OCI-LY7 (cell line): ENCODE results near the gene MARCHF9. TPM values are rescaled to one million over a fixed set of nuclear protein-coding genes. Genes with fewer than 3 reads are reported as not detected.

Experiments
- BruUV-seq: library from RNA; stranded (reverse); fragments of 400-500 nt; replicated peaks from 2 replicates; lab custom pipeline; 2021; lab: Mats Ljungman, UMichigan
- CTCF ChIA-PET: fragments of 300-600 bp; sonication (Branson Sonifier 250); formaldehyde crosslinking; loops from one replicate; lab custom pipeline; 2022; ENCODE audit warnings: antibody characterized with exemption; ENCODE audit not compliant: unreplicated experiment; lab: Charles Lee
- POLR2A ChIA-PET: fragments of 300-600 bp; sonication (Branson Sonifier 250); formaldehyde crosslinking; loops from one replicate; lab custom pipeline; 2022; ENCODE audit warnings: antibody characterized with exemption; lab: Charles Lee
- DNase-seq: peaks from one replicate; pipeline ENCODE4 v3.0.0-alpha.2; 2015; ENCODE audit warnings: low spot score
- H2AFZ ChIP-seq: fragments of 200-600 bp; sonication (generic), shearing (Covaris generic); 2 replicates; pipeline ENCODE4 v1.6.1; 2014; ENCODE audit warnings: mild to moderate bottlenecking, antibody characterized with exemption, low read length, moderate library complexity
- H3K27ac ChIP-seq: fragments of 200-600 bp; sonication (generic); 2 replicates; pipeline ENCODE4 v1.5.1; 2014; ENCODE audit warnings: mixed run types, low read depth, mild to moderate bottlenecking, moderate library complexity, low read length, inconsistent platforms; ENCODE audit not compliant: poor library complexity, severe bottlenecking
- H3K36me3 ChIP-seq: fragments of 200-600 bp; sonication (generic); 2 replicates; pipeline ENCODE4 v1.6.1; 2014; ENCODE audit warnings: mild to moderate bottlenecking, antibody characterized with exemption, low read length, moderate library complexity, mixed read lengths; ENCODE audit not compliant: insufficient read depth
- H3K4me1 ChIP-seq: fragments of 200-600 bp; sonication (generic); 2 replicates; pipeline ENCODE4 v1.5.1; 2014; ENCODE audit warnings: mild to moderate bottlenecking, low read length; ENCODE audit not compliant: insufficient read depth, poor library complexity, severe bottlenecking
- H3K4me2 ChIP-seq: fragments of 200-600 bp; sonication (generic); 2 replicates; pipeline ENCODE4 v1.6.1; 2014; ENCODE audit warnings: mild to moderate bottlenecking, low read length
- H3K4me3 ChIP-seq: fragments of 200-600 bp; sonication (generic); 2 replicates; pipeline ENCODE4 v1.5.1; 2014; ENCODE audit warnings: mild to moderate bottlenecking, low read depth, low read length; ENCODE audit not compliant: poor library complexity, severe bottlenecking
- H3K79me2 ChIP-seq: fragments of 200-600 bp; sonication (generic); 2 replicates; pipeline ENCODE4 v1.6.1; 2016; ENCODE audit warnings: low read depth, mild to moderate bottlenecking, low read length, moderate library complexity, mixed read lengths; ENCODE audit not compliant: insufficient read depth
- H3K9me2 ChIP-seq: fragments of 200-600 bp; sonication (generic); 2 replicates; pipeline ENCODE4 v1.6.1; 2016; ENCODE audit warnings: mild to moderate bottlenecking, low read length, mixed read lengths; ENCODE audit not compliant: insufficient read depth
- H3K9me3 ChIP-seq: fragments of 200-600 bp; sonication (generic); 2 replicates; pipeline ENCODE4 v1.6.1; 2014; ENCODE audit warnings: mild to moderate bottlenecking, mixed run types, low read length, mixed read lengths
- H4K20me1 ChIP-seq: fragments of 200-600 bp; sonication (generic); 2 replicates; pipeline ENCODE4 v1.6.1; 2014; ENCODE audit warnings: mild to moderate bottlenecking, antibody characterized with exemption, low read length, moderate library complexity, mixed read lengths; ENCODE audit not compliant: insufficient read depth
- CTCF ChIP-seq: fragments of 200-600 bp; sonication (generic); conservative IDR thresholded peaks from 2 replicates; pipeline ENCODE4 v1.5.1; 2014; ENCODE audit warnings: mild to moderate bottlenecking, antibody characterized with exemption, low read length, moderate library complexity, mixed read lengths
- EZH2phosphoT487 ChIP-seq: fragments of 200-600 bp; sonication (generic); IDR thresholded peaks from 2 replicates; pipeline ENCODE4 v1.6.1; 2018; ENCODE audit warnings: low read depth, borderline replicate concordance, mild to moderate bottlenecking, mixed run types, antibody characterized with exemption, low read length, moderate library complexity, mixed read lengths
- intact Hi-C: fragments of 100-400 bp; cut with micrococcal nuclease; formaldehyde crosslinking; loops from one replicate; pipeline ENCODE4 v1.10.0; 2022; ENCODE audit not compliant: unreplicated experiment
- total RNA-seq, 2 experiments: library from RNA; depleted of rRNA in 1 of 2; stranded (reverse); fragments of >200 nt in 1 of 2; shearing (Covaris generic) in 1 of 2; gene quantifications; 2 replicates each; pipeline ENCODE4 v1.2.3, GENCODE V29; 2014 to 2022

Gene MARCHF9
- total RNA-seq, 2 experiments from 2014 or later: 29.3 to 46.2 TPM

GRCh38 chr12:57780284-57780897, 25.5 kb downstream of the MARCHF9 start:
- POLR2A ChIA-PET: interaction anchor here (0.6 kb wide), 1 partner anchor 151 kb away, joined by 4 read pairs; no protein-coding TSS in a partner anchor
- intact Hi-C loops: loop anchor here (5.0 kb wide), 1 partner anchor 127 kb away; no protein-coding TSS in a partner anchor
- H3K27ac ChIP-seq: no peak overlapping the region

GRCh38 chr12:57781244-57781643, 26.3 kb downstream of the MARCHF9 start:
- intact Hi-C loops: loop anchor here (5.0 kb wide), 1 partner anchor 126 kb away; no protein-coding TSS in a partner anchor
- Histone ChIP-seq H3K27ac (no peak overlapping the region), H3K79me2 (peaks cover 25% of the 10 kb centered on the region), H2AFZ (no peak overlapping the region), H3K9me2 (no peaks in the 10 kb centered on the region), H3K4me2 (no peak overlapping the region), H3K36me3 (peaks cover 20% of the 10 kb centered on the region), H3K4me3 (no peak overlapping the region), H3K4me1 (peaks cover 20% of the 10 kb centered on the region), H4K20me1 (no peaks in the 10 kb centered on the region), H3K9me3 (no peaks in the 10 kb centered on the region)
- CTCF ChIA-PET: no interaction called here
- TF ChIP-seq CTCF (no peak), EZH2phosphoT487 (no peak)
- POLR2A ChIA-PET: interaction anchor here (0.8 to 1.0 kb wide), 2 partner anchors 9 to 15 kb away, joined by 3 read pairs; partner anchors contain the start of genes EEF1AKMT3 and METTL1
- DNase-seq: no peak
- no TSS peak for BruUV-seq

More at GRCh38 chr12:57780284-57780897, 25.5 kb downstream of the MARCHF9 start:
- Histone ChIP-seq H4K20me1 (no peaks in the 10 kb centered on the region), H3K4me1 (peaks cover 26% of the 10 kb centered on the region), H3K4me2 (no peak overlapping the region), H3K9me2 (no peaks in the 10 kb centered on the region), H3K79me2 (peaks cover 24% of the 10 kb centered on the region), H3K9me3 (no peaks in the 10 kb centered on the region), H3K4me3 (no peak overlapping the region), H2AFZ (no peak overlapping the region), H3K36me3 (peaks cover 11% of the 10 kb centered on the region)
- CTCF ChIA-PET: interaction anchor here (1.0 kb wide), 1 partner anchor 24 kb away, joined by 5 read pairs; no protein-coding TSS in a partner anchor
- no peak for DNase-seq
- BruUV-seq: no TSS peak
- TF ChIP-seq EZH2phosphoT487: no peak
- TF ChIP-seq CTCF: no peak

DNA sequence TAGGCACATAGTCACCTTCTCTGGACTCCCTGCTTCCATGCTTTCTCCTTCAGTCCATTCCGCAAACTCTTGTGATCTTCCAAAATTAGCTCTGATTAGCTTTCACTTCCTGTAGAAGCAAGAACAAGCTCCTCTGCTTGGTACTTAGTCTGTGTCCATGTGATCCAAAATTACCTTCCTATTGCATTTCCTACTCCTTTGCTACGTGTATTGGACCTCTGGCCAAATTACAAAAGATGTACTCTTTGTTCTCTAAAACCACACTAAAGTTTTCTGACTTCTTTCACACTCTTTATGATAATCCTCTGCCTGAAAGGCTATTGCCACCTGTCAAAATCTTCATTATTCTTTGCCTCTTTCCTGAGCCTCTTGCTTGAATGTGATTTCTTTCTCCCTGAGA, 26.9 kb downstream of the MARCHF9 start:
- no TSS peak for BruUV-seq
- no peaks in the 10 kb centered on the region for H3K9me3 ChIP-seq
- no peak overlapping the region for H3K27ac ChIP-seq
- H3K9me2 ChIP-seq: no peaks in the 10 kb centered on the region
- H3K79me2 ChIP-seq: peaks cover 25% of the 10 kb centered on the region
- TF ChIP-seq CTCF (no peak), EZH2phosphoT487 (no peak)
- 0 out of 2 replicates have a peak overlapping the region, but pooled peaks have one; percentile 12 for H3K4me2 ChIP-seq
- ChIA-PET POLR2A (interaction anchor here (0.8 to 1.0 kb wide), 2 partner anchors 10 to 15 kb away, joined by 3 read pairs; partner anchors contain the start of genes EEF1AKMT3 and METTL1), CTCF (no interaction called here)
- H3K36me3 ChIP-seq: peaks cover 26% of the 10 kb centered on the region
- no peak overlapping the region for H3K4me3 ChIP-seq
- no peaks in the 10 kb centered on the region for H4K20me1 ChIP-seq
- H2AFZ ChIP-seq: peak overlapping the region; percentile 74; the same call in 1 of the 2 replicates
- DNase-seq: no peak
- H3K4me1 ChIP-seq: peaks cover 20% of the 10 kb centered on the region
- intact Hi-C loops: loop anchor here (5.0 kb wide), 1 partner anchor 126 kb away; no protein-coding TSS in a partner anchor
